B cell (primary cell): ENCODE measurements around the gene GABRR2.

ENCODE experiments used
- EZH2 ChIP-seq: IDR thresholded peaks from 2 replicates; pipeline ENCODE4 v1.6.1; 2012; ENCODE audit warnings: borderline replicate concordance, low read depth, mild to moderate bottlenecking, moderate library complexity, low read length; ENCODE audit not compliant: insufficient read depth, poor library complexity, severe bottlenecking
- TF ChIP-seq, protein P1 (sequence below): fragments of 200-600 bp; IDR thresholded peaks from one replicate; pipeline ENCODE4 v1.8.0; 2022; ENCODE audit warnings: antibody characterized with exemption, mild to moderate bottlenecking

- TF ChIP-seq, protein P1, sequence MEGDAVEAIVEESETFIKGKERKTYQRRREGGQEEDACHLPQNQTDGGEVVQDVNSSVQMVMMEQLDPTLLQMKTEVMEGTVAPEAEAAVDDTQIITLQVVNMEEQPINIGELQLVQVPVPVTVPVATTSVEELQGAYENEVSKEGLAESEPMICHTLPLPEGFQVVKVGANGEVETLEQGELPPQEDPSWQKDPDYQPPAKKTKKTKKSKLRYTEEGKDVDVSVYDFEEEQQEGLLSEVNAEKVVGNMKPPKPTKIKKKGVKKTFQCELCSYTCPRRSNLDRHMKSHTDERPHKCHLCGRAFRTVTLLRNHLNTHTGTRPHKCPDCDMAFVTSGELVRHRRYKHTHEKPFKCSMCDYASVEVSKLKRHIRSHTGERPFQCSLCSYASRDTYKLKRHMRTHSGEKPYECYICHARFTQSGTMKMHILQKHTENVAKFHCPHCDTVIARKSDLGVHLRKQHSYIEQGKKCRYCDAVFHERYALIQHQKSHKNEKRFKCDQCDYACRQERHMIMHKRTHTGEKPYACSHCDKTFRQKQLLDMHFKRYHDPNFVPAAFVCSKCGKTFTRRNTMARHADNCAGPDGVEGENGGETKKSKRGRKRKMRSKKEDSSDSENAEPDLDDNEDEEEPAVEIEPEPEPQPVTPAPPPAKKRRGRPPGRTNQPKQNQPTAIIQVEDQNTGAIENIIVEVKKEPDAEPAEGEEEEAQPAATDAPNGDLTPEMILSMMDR = no peak
- no peak for TF ChIP-seq EZH2
Observed at GRCh38 chr6:89244241-89244985, 70.7 kb downstream of the GABRR2 start.
